Measurements from ENCODE around the gene PPM1E. TPM values are rescaled to one million over a fixed set of nuclear protein-coding genes. Genes with fewer than 3 reads are reported as not detected.
"Not testable (repeated sequence)": the region's sequence is repeated elsewhere in the genome, so short reads cannot be mapped to it uniquely, and the experiment has no call there.

Gene PPM1E
- total and polyA plus RNA-seq, 4 experiments from 2014 or later, result not detected

GRCh38 chr17:58789831-58790230 lies 34.2 kb downstream of the PPM1E start:
- Mint-ChIP-seq H3K4me1 (peaks cover 0 to 3% (median under 1%) of the 10 kb centered on the region in 4 donors), H3K9me3 (peaks cover 0 to 3% (median 0%) of the 10 kb centered on the region in 8 donors), H3K27me3 (peaks cover 6 to 9% of the 10 kb centered on the region in 2 donors), H3K4me3 (no peak overlapping the region), H3K27ac (no peak overlapping the region), H3K36me3 (no peaks in the 10 kb centered on the region)
- no peak overlapping the region for H3K4me3 ChIP-seq (ENCODE audit: low read length in 2 of 2)
- intact Hi-C loops (cut with micrococcal nuclease), result no loop called here
- H3K27ac ChIP-seq (ENCODE audit: low read depth, low read length), result no peak overlapping the region
- H3K36me3 ChIP-seq (ENCODE audit: insufficient read depth, low read length), result no peaks in the 10 kb centered on the region
- no peak for DNase-seq
- H3K27me3 ChIP-seq (ENCODE audit: insufficient read depth, low read length), result no peaks in the 10 kb centered on the region
- H3K9me3 ChIP-seq (ENCODE audit: control insufficient read depth in 1 of 2, low read length in 2 of 2), result no peaks in the 10 kb centered on the region
- ChIA-PET CTCF (ENCODE audit: partially characterized antibody) (no interaction called here), POLR2A (ENCODE audit: partially characterized antibody) (no interaction called here)
- H3K4me1 ChIP-seq (ENCODE audit: insufficient read depth, low read length), result no peaks in the 10 kb centered on the region

- H3K27ac ChIP-seq (ENCODE audit: low read depth, low read length); H3K36me3 Mint-ChIP-seq; POLR2A ChIA-PET (ENCODE audit: partially characterized antibody); H3K27me3 Mint-ChIP-seq; intact Hi-C loops (cut with micrococcal nuclease); H3K27me3 ChIP-seq (ENCODE audit: insufficient read depth, low read length); H3K9me3 Mint-ChIP-seq; CTCF ChIA-PET (ENCODE audit: partially characterized antibody); H3K9me3 ChIP-seq (ENCODE audit: control insufficient read depth in 1 of 2, low read length in 2 of 2); H3K4me1 Mint-ChIP-seq; H3K36me3 ChIP-seq (ENCODE audit: insufficient read depth, low read length); H3K4me3 Mint-ChIP-seq; DNase-seq; H3K27ac Mint-ChIP-seq; H3K4me1 ChIP-seq (ENCODE audit: insufficient read depth, low read length); H3K4me3 ChIP-seq (ENCODE audit: low read length in 2 of 2): not testable (repeated sequence)
Observed at GRCh38 chr17:58794508-58794907, 38.9 kb downstream of the PPM1E start.

- Mint-ChIP-seq H3K27me3 (peaks cover 14 to 15% of the 10 kb centered on the region in 2 donors), H3K9me3 (peaks cover 0 to 9% (median 5%) of the 10 kb centered on the region in 8 donors), H3K27ac (no peak overlapping the region), H3K36me3 (no peaks in the 10 kb centered on the region), H3K4me1 (no peaks in the 10 kb centered on the region), H3K4me3 (no peak overlapping the region)
- Histone ChIP-seq H3K9me3 (ENCODE audit: control insufficient read depth in 1 of 2, low read length in 2 of 2) (no peaks in the 10 kb centered on the region), H3K4me3 (ENCODE audit: low read length in 2 of 2) (no peak overlapping the region), H3K4me1 (ENCODE audit: insufficient read depth, low read length) (no peaks in the 10 kb centered on the region), H3K36me3 (ENCODE audit: insufficient read depth, low read length) (no peaks in the 10 kb centered on the region), H3K27ac (ENCODE audit: low read depth, low read length) (no peak overlapping the region), H3K27me3 (ENCODE audit: insufficient read depth, low read length) (no peaks in the 10 kb centered on the region)
- DNase-seq, result no peak
- CTCF ChIA-PET (ENCODE audit: partially characterized antibody), result no interaction called here
- POLR2A ChIA-PET (ENCODE audit: partially characterized antibody), result no interaction called here
- intact Hi-C loops (cut with micrococcal nuclease), result no loop called here
Observed at GRCh38 chr17:58802188-58802587, 46.5 kb downstream of the PPM1E start.

- H3K4me1 Mint-ChIP-seq, result no peaks in the 10 kb centered on the region
- Histone ChIP-seq H3K4me3 (ENCODE audit: low read length in 2 of 2) (no peak overlapping the region), H3K36me3 (ENCODE audit: insufficient read depth, low read length) (no peaks in the 10 kb centered on the region), H3K4me1 (ENCODE audit: insufficient read depth, low read length) (no peaks in the 10 kb centered on the region), H3K9me3 (ENCODE audit: control insufficient read depth in 1 of 2, low read length in 2 of 2) (no peaks in the 10 kb centered on the region), H3K27me3 (ENCODE audit: insufficient read depth, low read length) (no peaks in the 10 kb centered on the region), H3K27ac (ENCODE audit: low read depth, low read length) (no peak overlapping the region)
- POLR2A ChIA-PET (ENCODE audit: partially characterized antibody), result no interaction called here
- peaks cover 0 to 9% (median 5%) of the 10 kb centered on the region in 8 donors for H3K9me3 Mint-ChIP-seq
- H3K36me3 Mint-ChIP-seq, result no peaks in the 10 kb centered on the region
- H3K27me3 Mint-ChIP-seq, result peaks cover 16 to 20% of the 10 kb centered on the region in 2 donors
- CTCF ChIA-PET (ENCODE audit: partially characterized antibody), result no interaction called here
- intact Hi-C loops (cut with micrococcal nuclease), result no loop called here
- no peak for DNase-seq
- H3K27ac Mint-ChIP-seq, result peak overlapping the region in 1 of 7 donors; percentile 14
- no peak overlapping the region for H3K4me3 Mint-ChIP-seq
Observed at GRCh38 chr17:58806046-58806445, 50.4 kb downstream of the PPM1E start.

- Mint-ChIP-seq H3K36me3 (no peaks in the 10 kb centered on the region), H3K4me1 (no peaks in the 10 kb centered on the region), H3K4me3 (no peak overlapping the region), H3K9me3 (no peaks in the 10 kb centered on the region), H3K27ac (no peak overlapping the region), H3K27me3 (peaks cover 11 to 21% of the 10 kb centered on the region in 2 donors)
- Histone ChIP-seq H3K27ac (ENCODE audit: low read depth, low read length) (no peak overlapping the region), H3K4me3 (ENCODE audit: low read length in 2 of 2) (no peak overlapping the region), H3K36me3 (ENCODE audit: insufficient read depth, low read length) (no peaks in the 10 kb centered on the region), H3K27me3 (ENCODE audit: insufficient read depth, low read length) (no peaks in the 10 kb centered on the region), H3K4me1 (ENCODE audit: insufficient read depth, low read length) (no peaks in the 10 kb centered on the region), H3K9me3 (ENCODE audit: control insufficient read depth in 1 of 2, low read length in 2 of 2) (no peaks in the 10 kb centered on the region)
- DNase-seq, result no peak
- intact Hi-C loops (cut with micrococcal nuclease), result no loop called here
- ChIA-PET POLR2A (ENCODE audit: partially characterized antibody) (no interaction called here), CTCF (ENCODE audit: partially characterized antibody) (no interaction called here)
Observed at GRCh38 chr17:58808609-58809563, 53.2 kb downstream of the PPM1E start.

- no peak for DNase-seq
- H3K27ac ChIP-seq (ENCODE audit: low read depth, low read length), result no peak overlapping the region
- H3K9me3 Mint-ChIP-seq, result no peaks in the 10 kb centered on the region
- H3K4me3 Mint-ChIP-seq, result no peak overlapping the region
- peaks cover 11 to 21% of the 10 kb centered on the region in 2 donors for H3K27me3 Mint-ChIP-seq
- H3K27ac Mint-ChIP-seq, result no peak overlapping the region
- no peaks in the 10 kb centered on the region for H3K4me1 ChIP-seq (ENCODE audit: insufficient read depth, low read length)
- no peaks in the 10 kb centered on the region for H3K27me3 ChIP-seq (ENCODE audit: insufficient read depth, low read length)
- no peaks in the 10 kb centered on the region for H3K36me3 Mint-ChIP-seq
- no peaks in the 10 kb centered on the region for H3K4me1 Mint-ChIP-seq
- no peak overlapping the region for H3K4me3 ChIP-seq (ENCODE audit: low read length in 2 of 2)
- ChIA-PET POLR2A (ENCODE audit: partially characterized antibody) (no interaction called here), CTCF (ENCODE audit: partially characterized antibody) (no interaction called here)
- H3K9me3 ChIP-seq (ENCODE audit: control insufficient read depth in 1 of 2, low read length in 2 of 2), result no peaks in the 10 kb centered on the region
- no peaks in the 10 kb centered on the region for H3K36me3 ChIP-seq (ENCODE audit: insufficient read depth, low read length)
- intact Hi-C loops (cut with micrococcal nuclease), result no loop called here
Observed at GRCh38 chr17:58809564-58809936, 53.9 kb downstream of the PPM1E start.

- Mint-ChIP-seq H3K4me1 (no peaks in the 10 kb centered on the region), H3K27me3 (peaks cover 7 to 15% of the 10 kb centered on the region in 2 donors), H3K27ac (no peak overlapping the region), H3K36me3 (no peaks in the 10 kb centered on the region), H3K4me3 (no peak overlapping the region), H3K9me3 (no peaks in the 10 kb centered on the region)
- no peak overlapping the region for H3K27ac ChIP-seq (ENCODE audit: low read depth, low read length)
- ChIA-PET CTCF (ENCODE audit: partially characterized antibody) (no interaction called here), POLR2A (ENCODE audit: partially characterized antibody) (no interaction called here)
- no peaks in the 10 kb centered on the region for H3K36me3 ChIP-seq (ENCODE audit: insufficient read depth, low read length)
- no peaks in the 10 kb centered on the region for H3K4me1 ChIP-seq (ENCODE audit: insufficient read depth, low read length)
- DNase-seq, result no peak
- intact Hi-C loops (cut with micrococcal nuclease), result no loop called here
- H3K4me3 ChIP-seq (ENCODE audit: low read length in 2 of 2), result no peak overlapping the region
- no peaks in the 10 kb centered on the region for H3K27me3 ChIP-seq (ENCODE audit: insufficient read depth, low read length)
- no peaks in the 10 kb centered on the region for H3K9me3 ChIP-seq (ENCODE audit: control insufficient read depth in 1 of 2, low read length in 2 of 2)
Observed at GRCh38 chr17:58811290-58811689, 55.6 kb downstream of the PPM1E start.

All from CD4-positive, alpha-beta memory T cell (primary cell).